ENCODE data around the gene NFIA.

The NFIA gene

DNA sequence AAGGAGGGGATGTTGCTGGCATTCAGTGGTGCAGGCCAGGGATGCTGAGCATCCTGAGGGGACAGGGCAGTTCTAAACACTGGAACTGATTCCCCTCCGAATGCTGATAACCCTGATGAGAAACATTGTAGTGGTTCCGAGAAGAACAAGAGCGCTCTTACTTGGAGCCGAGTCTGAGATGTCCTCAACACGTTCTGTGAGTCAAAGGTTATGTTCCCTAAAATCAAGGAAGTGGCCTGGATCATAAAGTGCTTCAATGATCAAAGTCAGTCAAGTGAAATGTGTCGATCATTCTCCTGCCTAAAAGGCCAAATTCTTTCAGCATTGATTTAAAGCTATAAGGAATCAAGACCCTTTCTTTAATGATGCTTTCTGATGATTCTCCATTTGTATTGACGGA is 234.1 kb downstream of the NFIA start:
- no peak for DNase-seq

DNA sequence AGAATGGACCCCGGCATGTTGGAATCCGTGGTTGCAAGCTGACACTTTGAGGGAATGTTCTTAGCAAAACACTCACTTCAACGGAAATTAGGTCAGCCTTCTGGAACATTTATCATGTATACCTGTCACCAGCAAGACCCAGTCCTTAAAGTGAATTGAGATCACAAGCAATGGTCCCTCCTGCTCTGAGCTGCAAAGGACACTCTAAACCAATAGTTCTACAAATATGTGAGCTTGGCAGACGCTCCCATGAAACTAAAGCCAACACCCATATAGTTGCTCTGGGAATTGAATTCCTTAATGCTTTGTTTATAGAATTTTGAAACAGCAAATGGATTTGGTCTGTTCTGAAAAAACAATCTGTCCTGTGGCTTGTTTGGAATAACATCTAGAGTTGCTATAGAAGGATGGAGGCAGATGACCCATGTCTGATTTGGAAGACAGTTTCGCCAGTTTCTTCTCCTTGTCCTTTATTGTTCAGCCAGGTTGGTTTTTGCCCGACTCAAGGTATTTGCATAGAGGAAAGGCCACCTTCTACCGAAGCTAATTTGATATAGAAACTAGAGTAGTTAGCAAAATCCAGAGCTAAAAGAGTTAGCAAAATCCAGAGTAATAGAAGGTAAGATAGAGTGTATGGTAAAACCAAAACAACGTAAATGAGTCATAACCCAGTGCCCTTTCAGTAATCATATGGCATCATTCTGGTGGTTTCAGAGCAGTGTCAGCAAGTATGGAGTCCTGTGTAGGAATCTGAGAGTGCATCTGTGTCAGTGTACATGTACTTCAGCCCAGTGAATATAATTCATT is 236.2 kb downstream of the NFIA start:
- DNase-seq = no peak

DNA sequence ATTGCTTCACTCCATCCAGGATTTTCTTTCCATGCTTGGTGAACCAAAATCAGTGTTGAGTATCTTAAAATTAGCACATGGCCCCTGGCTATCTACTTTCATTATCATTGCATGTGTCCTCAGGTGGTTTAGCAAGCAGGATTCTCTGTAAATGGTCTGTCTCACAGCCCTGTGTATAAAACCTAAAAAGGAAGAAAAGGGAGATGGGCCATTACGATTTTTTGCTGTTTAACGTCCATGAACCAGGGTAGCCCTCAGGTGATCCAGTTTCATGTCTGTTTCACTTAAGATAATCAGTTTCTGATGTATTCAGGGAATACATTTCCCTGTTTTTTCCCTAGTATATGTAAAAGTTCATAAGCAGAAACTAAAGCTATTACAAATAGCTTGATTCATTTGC is 238.2 kb downstream of the NFIA start:
- DNase-seq = no peak

GRCh38 chr1:61322008-61322744 is 239.8 kb downstream of the NFIA start:
- DNase-seq = no peak

DNA sequence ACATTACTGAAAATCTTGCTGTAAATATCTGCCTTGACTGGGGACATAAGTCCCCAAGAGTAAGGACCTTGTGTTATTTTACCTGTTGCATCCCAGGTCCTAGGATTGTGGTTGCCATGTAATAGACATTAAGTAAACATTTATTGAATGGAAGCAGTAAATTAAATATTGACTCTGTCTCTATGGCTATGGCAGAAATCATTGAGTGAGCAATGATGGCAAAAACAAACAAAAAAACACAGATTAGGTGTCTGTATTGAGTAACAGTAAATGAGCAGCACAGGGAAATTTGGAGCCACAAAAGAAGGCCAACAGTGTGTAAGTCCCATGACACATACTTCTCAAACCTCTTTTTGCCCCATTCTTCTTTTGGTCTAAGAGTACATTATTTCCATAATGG is 240.4 kb downstream of the NFIA start:
- DNase-seq = no peak

GRCh38 chr1:61323681-61324328 is 241.4 kb downstream of the NFIA start:
- DNase-seq = no peak

DNA sequence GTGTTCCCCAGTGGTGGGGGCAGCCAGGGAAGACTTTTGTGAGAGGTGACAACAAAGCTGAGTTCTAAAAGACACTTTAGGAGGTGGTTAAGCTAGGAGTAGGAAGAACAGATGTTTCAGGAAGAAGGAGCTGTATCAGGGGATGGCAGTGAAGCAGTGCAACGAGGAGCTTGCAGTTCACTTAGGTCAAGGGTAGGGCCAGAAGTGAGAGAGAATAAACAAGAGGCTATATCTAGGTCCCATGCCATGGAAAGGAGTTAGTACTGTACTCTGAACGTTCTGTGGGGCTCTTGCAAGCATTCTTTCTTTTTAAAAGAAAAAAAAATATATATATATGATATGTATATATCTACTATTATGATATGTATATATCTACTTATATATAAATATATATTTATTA is 244.4 kb downstream of the NFIA start:
- DNase-seq = no peak

DNA sequence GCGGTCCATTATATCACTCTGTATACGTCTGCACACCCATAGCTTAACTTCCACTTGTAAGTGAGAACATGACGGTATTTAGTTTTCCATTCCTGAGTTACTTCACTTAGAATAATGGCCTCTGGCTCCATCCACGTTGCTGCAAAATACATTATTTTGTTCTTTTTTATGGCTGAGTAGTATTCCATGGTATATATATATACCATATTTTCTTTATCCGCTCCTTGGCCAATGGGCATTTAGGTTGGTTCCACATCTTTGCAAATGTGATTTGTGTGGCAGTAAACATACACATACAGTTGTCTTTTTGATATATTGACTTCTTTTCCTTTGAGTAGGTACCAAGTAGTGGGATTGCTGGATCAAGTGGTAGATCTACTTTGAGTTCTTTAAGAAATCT is 245.1 kb downstream of the NFIA start:
- DNase-seq = no peak

- no peak for DNase-seq
Measured at GRCh38 chr1:61329556-61329955, 247.2 kb downstream of the NFIA start.

DNA sequence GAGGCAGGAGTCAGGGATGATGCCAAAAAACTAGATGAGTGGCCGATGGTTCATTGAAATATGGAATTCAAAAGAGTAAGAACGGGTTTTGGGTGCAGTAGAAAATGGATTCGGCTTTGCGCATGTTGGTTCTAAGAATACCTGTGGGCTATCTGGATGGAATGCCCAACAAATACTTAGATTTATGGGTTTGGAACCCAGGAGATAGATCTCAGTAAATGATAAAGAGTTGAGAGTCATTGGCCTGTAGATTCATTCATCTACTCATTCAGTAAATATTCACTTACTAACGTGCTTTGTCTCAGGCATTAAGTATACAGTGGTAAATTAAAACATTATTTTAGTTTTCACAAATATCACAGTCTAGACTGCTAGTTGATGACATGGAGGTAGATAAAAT is 247.7 kb downstream of the NFIA start:
- no peak for DNase-seq

- no peak for DNase-seq
Measured at GRCh38 chr1:61330571-61330970, 248.2 kb downstream of the NFIA start.

DNA sequence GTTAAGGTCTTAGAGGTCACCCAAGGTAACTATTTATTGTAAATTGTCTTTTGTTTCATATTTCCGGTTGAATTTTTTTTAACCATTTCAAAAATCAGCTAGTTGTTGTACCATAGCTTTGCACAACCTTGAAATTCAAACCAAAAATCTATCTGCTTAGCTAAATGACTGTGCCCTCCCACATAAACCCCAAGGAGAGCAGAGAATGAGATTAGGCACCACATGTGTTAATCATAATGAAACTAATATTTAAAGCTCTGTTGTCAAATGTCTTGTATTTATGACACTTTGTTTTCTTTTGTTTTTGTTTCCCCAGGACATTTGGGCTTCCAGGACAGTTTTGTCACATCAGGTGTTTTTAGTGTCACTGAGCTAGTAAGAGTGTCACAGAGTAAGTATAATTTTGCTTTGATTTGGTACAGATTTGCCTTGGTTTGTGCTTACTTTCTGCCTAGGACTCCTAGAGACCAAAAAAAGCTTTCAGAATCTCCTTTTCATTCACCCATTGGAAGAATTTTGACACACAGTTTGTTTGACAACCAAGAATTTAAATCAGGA is 249.9 kb downstream of the NFIA start:
- no peak for DNase-seq

GRCh38 chr1:61332796-61333195 is 250.4 kb downstream of the NFIA start:
- no peak for DNase-seq

DNA sequence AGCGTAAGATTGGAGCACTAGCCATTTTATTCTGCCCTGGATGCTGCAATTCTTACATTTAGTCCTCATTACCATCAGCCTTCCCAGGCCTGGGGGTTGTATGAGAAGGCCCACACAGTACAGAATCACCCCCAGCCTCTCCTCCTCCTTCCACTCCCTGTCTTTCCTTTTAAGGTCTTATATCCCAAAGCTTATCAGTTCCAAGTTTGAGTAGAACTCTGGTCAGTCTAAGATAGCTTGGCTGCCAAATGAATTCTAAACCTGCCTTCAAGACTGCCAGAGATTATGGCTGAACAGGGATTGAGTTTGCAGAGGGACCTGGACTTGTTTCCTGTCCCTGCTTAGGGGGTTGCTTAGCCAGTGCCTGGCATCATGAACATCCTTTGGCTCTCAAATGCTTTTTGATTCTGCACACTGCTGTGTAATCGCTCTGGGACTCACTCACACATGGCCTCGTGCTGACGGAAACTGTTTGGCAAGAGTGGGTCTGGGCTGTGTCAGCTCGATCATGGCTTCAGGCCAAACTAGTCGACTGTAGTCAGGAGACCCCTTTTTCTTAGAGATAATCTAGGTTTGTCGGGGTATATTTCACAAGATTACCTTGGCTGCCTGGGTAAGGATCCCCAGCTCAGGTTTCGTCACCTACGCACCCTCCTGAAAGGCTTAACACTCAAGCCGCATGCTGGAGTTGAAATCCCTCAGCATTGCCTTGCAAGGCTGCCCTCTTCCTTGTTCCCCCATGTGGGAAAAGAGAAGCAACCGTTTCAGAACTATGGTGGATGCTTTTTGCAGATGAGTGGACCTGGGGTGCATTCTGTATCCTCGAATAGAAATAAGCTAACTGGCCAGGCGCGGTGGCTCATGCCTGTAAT is 252.6 kb downstream of the NFIA start:
- no peak for DNase-seq

- DNase-seq = no peak
Measured at GRCh38 chr1:61337037-61337436, 254.7 kb downstream of the NFIA start.

- DNase-seq = no peak
Measured at GRCh38 chr1:61337441-61337951, 255.1 kb downstream of the NFIA start.

- DNase-seq = no peak
Measured at GRCh38 chr1:61337981-61338848, 255.9 kb downstream of the NFIA start.

GRCh38 chr1:61338899-61339298 is 256.5 kb downstream of the NFIA start:
- no peak for DNase-seq

DNA sequence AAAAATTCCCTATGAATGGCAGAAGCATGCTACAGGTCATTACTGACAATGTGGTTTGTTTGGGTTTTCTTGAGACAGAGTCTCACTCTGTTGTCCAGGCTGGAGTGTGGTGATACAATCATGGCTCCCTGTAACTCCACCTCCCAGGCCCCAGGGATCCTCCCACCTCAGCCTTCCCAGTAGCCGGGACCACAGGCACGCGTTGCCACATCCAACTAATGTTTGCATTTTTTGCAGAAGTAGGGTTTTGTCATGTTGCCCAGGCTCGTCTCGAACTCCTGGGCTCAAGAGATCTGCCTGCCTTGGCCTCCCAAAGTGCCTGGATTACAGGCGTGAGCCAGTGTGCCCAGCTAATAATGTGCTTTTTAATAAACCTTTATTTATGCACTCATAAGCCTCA is 259.1 kb downstream of the NFIA start:
- no peak for DNase-seq

DNA sequence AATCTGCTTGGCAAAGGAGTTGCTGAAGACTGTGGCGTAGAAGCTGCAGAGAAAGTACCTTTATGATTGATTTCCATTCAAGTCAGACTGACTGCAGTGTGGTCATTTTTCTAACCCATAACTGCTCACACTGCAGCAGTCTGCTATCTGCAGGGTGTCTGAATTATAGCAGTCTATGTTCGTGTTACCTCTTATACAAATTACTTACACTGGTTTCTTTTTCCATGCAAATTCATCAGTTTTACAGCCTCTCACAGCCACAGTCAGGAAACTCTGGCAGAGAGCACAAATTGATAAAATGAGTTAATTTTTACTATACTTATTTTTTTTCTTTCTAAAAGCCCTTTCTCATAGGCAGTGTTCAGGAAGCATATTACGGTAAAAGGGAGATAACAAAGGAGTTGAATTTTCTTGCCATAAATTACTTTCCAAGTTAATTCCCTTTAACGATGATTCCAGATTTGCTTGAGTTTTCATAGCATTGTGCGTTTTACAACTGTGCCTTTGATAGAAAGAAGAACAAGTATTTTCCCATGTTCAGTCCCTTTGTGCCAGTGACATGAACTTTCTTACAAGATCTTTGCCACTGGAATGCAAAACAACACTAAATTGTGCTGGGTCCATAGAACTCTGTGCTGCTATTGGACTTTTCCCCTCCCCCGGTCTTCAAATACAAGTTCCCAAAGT is 261.5 kb downstream of the NFIA start:
- no peak for DNase-seq

GRCh38 chr1:61344696-61345095 is 262.3 kb downstream of the NFIA start:
- DNase-seq = no peak

Data from CD4-positive, alpha-beta T cell treated with Interleukin-10 for 1 hour (primary cell).